GM19468 (cell line): ENCODE measurements around the gene MICB.
"Not testable (repeated sequence)": the region's sequence is repeated elsewhere in the genome, so short reads cannot be mapped to it uniquely, and the experiment has no call there.

Source experiments
- ATAC-seq: cut with Tn5 transposase; IDR thresholded peaks from one replicate; pipeline ENCODE4 v1.9.1; 2021; ENCODE audit warnings: mild to moderate bottlenecking, moderate library complexity, moderate number of reproducible peaks; ENCODE audit not compliant: unreplicated experiment; ENCODE audit errors: extremely low read depth

MICB gene

GRCh38 chr6:31473780-31474761, 23.9 kb upstream of the MICB start:
- no peak for ATAC-seq

GRCh38 chr6:31474871-31475286, 23.1 kb upstream of the MICB start:
- ATAC-seq = no peak

- no peak for ATAC-seq
Observed at GRCh38 chr6:31476515-31477139, 21.3 kb upstream of the MICB start.

GRCh38 chr6:31477521-31477920, 20.4 kb upstream of the MICB start:
- ATAC-seq = no peak

- ATAC-seq = no peak
Observed at GRCh38 chr6:31478186-31478950, 19.6 kb upstream of the MICB start.

- ATAC-seq = no peak
Observed at GRCh38 chr6:31479151-31479932, 18.6 kb upstream of the MICB start.

GRCh38 chr6:31479933-31480535, 17.9 kb upstream of the MICB start:
- ATAC-seq = no peak

- ATAC-seq = no peak
Observed at GRCh38 chr6:31480574-31480973, 17.4 kb upstream of the MICB start.

- no peak for ATAC-seq
Observed at GRCh38 chr6:31483392-31483791, 14.6 kb upstream of the MICB start.

GRCh38 chr6:31485055-31485454, 12.9 kb upstream of the MICB start:
- no peak for ATAC-seq

GRCh38 chr6:31486065-31486837, 11.7 kb upstream of the MICB start:
- not testable (repeated sequence) for ATAC-seq

GRCh38 chr6:31487674-31488073, 10.3 kb upstream of the MICB start:
- not testable (repeated sequence) for ATAC-seq

- ATAC-seq = no peak
Observed at GRCh38 chr6:31489086-31489485, 8.9 kb upstream of the MICB start.

GRCh38 chr6:31490115-31490873, 7.7 kb upstream of the MICB start:
- ATAC-seq = no peak

GRCh38 chr6:31493550-31493874, 4.4 kb upstream of the MICB start:
- not testable (repeated sequence) for ATAC-seq

GRCh38 chr6:31493875-31494694, 3.9 kb upstream of the MICB start:
- ATAC-seq = no peak

- no peak for ATAC-seq
Observed at GRCh38 chr6:31495580-31495979, 2.4 kb upstream of the MICB start.
